Fibroblast of skin of left quadriceps (primary cell): Measurements from ENCODE around the gene COPS7B.

Experiments used
- DNase-seq, 2 experiments: peaks; one replicate each; pipeline ENCODE4 v3.0.0-alpha.2; 2013; ENCODE audit warnings: low read depth in 2 of 2

The COPS7B gene

DNA sequence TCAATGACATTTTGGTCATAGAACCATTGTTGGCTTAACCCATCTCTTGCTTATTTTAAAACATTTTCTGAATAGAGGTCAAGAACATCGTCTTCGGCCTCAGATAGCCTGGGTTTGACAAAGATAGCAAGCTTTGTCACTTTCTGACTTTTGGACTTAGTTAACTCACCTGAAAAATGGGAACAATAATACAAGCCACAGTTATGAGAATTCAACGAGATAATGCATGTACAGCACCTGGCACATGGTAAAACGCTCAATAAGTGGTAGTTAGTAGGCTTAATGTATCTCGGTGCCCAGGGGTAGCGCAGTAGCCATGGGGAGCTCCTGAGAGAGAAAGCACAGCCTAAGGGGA lies 446 bp upstream of the COPS7B start:
- DNase-seq: no peak

DNA sequence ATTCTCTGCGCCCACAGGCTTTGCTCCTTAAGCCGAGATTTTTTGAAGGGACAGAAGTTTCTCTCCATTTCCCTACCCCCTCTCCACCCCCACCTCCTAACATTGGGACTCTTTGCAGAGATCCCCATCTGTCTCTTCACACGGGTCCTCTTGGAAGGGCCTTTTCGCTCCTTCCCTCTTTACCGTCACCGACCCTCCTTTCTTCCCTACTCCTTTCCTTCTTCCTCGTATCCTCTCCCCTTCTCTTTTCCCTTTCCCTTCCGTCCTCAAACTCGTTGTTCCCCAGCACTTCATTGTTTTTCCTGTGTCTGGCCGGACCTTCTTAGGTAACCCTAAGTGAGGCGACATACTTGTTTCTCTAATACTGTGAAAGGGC lies 660 bp downstream of the COPS7B start:
- DNase-seq: no peak

GRCh38 chr2:231791107-231791506 lies 4.9 kb downstream of the COPS7B start:
- no peak for DNase-seq

- no peak for DNase-seq
These were observed 8.1 kb downstream of the COPS7B start for GRCh38 chr2:231794383-231794782.

DNA sequence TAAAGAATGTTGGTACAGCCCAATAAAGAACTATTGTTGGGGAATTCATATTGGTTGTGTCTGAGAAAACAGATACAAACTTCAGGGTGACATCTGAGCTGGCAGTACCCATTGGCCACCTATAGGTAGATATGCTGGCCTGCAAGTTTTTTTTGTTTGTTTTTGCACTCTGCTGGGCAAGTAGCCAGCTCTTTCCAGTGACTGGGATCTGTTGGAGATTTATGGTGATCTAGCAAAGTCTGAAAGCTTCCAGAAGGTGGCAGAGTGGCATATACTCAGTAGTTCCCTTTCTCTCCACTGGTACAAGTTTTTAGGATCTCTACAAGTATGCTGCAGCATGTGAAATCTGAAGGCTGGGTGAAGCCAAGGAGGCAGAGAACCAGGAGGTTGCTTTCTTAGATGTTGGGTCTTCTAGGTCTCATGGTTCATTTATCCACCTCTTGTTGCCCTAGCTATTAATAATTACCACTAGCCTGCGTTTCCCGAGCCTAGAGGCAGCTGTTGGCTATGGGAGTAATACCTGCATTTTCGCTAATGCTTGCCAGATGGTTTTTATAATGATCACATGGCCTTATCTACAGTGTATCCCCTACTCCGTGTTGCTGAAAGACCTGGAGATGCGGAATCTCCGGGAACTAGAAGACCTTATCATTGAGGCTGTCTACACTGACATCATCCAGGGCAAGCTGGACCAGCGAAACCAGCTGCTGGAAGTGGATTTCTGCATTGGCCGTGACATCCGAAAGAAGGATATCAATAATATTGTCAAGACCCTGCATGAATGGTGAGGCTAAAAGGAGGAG lies 9.5 kb downstream of the COPS7B start:
- peak; percentile 13 to 19 for DNase-seq

GRCh38 chr2:231800493-231801091 lies 14.3 kb downstream of the COPS7B start:
- no peak for DNase-seq

GRCh38 chr2:231803501-231804138 lies 17.4 kb downstream of the COPS7B start:
- DNase-seq: no peak

GRCh38 chr2:231807020-231807419 lies 20.8 kb downstream of the COPS7B start:
- DNase-seq: peak; percentile 34 to 53

- peak; percentile 39 to 47 for DNase-seq
These were observed 24.7 kb downstream of the COPS7B start for GRCh38 chr2:231810905-231811304.

DNA sequence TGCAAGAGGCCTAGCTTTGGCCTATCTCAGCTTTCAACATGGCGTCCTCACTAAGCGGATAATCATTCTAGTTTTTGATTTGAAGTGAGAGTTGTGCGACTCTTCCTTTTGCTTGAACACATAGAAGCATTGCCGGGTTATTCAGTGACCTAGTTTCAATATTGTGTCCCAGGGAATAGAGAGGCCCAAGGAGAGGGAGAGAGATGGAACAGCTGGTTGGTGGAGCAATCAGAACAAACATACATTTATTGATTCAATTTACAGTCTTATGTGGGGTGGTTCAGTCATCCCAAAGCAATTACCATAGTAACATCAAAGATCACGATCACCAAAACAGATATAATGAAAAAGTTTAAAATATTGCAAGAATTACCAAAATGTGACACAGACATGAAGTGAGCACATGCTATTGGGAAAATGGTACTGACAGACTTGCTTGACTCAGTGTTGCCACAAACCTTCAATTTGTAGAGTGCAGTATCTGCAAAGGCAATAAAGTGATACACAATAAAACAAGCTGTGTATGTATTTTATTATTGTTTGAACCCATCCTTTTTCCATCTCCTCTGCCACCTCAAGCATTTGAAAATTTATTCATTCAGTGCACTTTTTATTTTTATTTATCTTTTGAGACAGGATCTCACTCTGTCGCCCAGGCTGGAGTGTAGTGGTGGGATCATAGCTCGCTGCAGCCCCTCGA lies 30.2 kb downstream of the COPS7B start:
- DNase-seq: no peak

GRCh38 chr2:231819447-231820042 lies 33.3 kb downstream of the COPS7B start:
- no peak for DNase-seq

- no peak for DNase-seq
These were observed 34.6 kb downstream of the COPS7B start for GRCh38 chr2:231820786-231821303.

DNA sequence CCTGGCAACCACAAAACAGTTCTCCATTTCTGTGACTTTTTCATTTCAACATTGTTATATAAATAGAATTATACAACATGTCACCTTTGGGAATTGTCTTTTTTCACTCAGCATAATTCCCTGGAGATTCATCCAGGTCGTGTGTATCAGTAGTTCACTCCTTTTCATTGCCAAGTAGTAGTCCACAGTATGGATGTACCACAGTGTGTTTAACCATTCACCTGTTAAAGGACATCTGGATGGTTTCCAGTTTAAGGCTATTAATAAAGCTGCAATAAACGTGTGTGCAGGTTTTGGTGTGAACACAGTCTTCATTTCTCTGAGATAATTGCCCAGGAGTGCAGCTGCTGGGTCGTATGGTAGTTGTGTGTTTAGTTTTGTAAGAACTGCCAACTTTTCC lies 35.7 kb downstream of the COPS7B start:
- DNase-seq: no peak

DNA sequence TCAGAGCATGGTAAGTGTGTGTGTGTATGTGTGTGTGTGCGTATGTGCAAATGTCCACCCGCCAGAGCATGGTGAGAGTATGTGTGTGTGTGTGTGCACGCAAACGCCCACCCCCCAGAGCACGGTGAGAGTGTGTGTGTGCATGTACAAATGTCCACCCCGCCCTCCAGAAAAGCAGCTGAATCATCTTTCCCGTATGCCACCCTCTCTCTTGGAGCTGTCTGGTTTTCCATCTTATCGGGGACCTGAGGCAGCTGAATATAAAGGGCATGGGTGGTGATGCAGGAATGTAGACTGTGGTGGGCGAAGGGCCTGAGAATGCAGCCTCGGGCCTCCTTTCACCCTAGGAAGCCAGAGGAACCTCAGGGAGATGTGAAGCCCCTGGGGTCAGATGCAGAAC lies 66.9 kb downstream of the COPS7B start:
- DNase-seq: no peak

GRCh38 chr2:231854616-231855125 lies 68.4 kb downstream of the COPS7B start:
- DNase-seq: no peak

DNA sequence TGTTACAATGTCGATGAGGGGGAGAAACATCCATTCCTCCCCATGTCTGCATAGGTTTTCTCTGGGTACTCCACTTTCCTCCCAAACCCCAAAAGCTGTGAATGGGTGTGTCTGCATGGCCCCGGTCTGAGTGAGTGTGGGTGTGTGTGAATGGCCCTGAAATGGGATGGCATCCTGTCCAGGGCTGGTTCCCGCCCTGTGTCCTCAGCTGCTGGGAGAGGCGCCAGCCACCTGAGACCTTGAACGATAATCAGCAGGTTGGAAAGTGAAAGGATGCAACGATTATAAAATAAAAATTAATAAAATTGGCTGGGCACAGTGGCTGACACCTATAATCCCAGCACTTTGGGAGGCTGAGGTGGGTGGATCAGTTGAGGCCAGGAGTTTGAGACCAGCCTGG lies 70.7 kb downstream of the COPS7B start:
- no peak for DNase-seq
